K562 (cell line): ENCODE results near the gene DAZAP1. TPM values are rescaled to one million over a fixed set of nuclear protein-coding genes. Genes with fewer than 3 reads are reported as not detected.

Experiments
- BHLHE40 ChIP-seq: IDR thresholded peaks from 2 replicates; pipeline ENCODE4 v1.6.1; 2011; ENCODE audit warnings: low read length, improper control_type of control experiment
- CBX8 ChIP-seq: fragments of 200-600 bp; sonication (generic); IDR thresholded peaks from 2 replicates; pipeline ENCODE4 v1.6.1; 2012; ENCODE audit warnings: borderline replicate concordance, mixed run types, low read depth, mild to moderate bottlenecking, moderate library complexity, mixed read lengths, low read length, control low read depth, inconsistent platforms; ENCODE audit not compliant: poor library complexity, severe bottlenecking; ENCODE audit errors: extremely low read depth
- CHD2 ChIP-seq: IDR thresholded peaks from 2 replicates; pipeline ENCODE4 v1.6.1; 2011; ENCODE audit warnings: low read depth, low read length
- GABPA ChIP-seq: fragments of 200-800 bp; sonication (Bioruptor generic); conservative IDR thresholded peaks from 2 replicates; pipeline ENCODE4 v1.6.1; 2016; ENCODE audit warnings: low read depth, missing genetic modification characterization, missing compliant biosample characterization
- GATA2 ChIP-seq: sonication (generic); formaldehyde crosslinking; IDR thresholded peaks from 2 replicates; pipeline ENCODE4 v1.4.0; 2020; ENCODE audit warnings: mild to moderate bottlenecking, missing genetic modification reagents
- GTF2E2 ChIP-seq: fragments of 200-800 bp; sonication (Bioruptor generic); IDR thresholded peaks from 2 replicates; pipeline ENCODE4 v1.6.1; 2016; ENCODE audit warnings: missing genetic modification characterization, missing compliant biosample characterization
- GTF3C2 ChIP-seq: IDR thresholded peaks from 3 replicates; pipeline ENCODE4 v1.6.1; 2011; ENCODE audit warnings: borderline replicate concordance, mild to moderate bottlenecking, moderate library complexity; ENCODE audit not compliant: insufficient read length; ENCODE audit errors: extremely low read depth
- KAT2B ChIP-seq: IDR thresholded peaks from one replicate; pipeline ENCODE4 v1.6.1; 2012; ENCODE audit warnings: low read depth, mild to moderate bottlenecking, control low read depth, inconsistent platforms, low read length, moderate library complexity
- NFATC3 ChIP-seq: fragments of 450-650 bp; IDR thresholded peaks from 2 replicates; pipeline ENCODE4 v1.6.1; 2017; ENCODE audit warnings: mild to moderate bottlenecking
- PRMT5 ChIP-seq: sonication (generic); formaldehyde crosslinking; IDR thresholded peaks from 2 replicates; pipeline ENCODE4 v1.5.0; 2020; ENCODE audit warnings: missing genetic modification reagents
- RBM17 ChIP-seq: fragments of 200-400 bp; formaldehyde crosslinking; IDR thresholded peaks from 2 replicates; pipeline ENCODE4 v1.6.1; 2017; ENCODE audit warnings: low read depth, mild to moderate bottlenecking, low read length, borderline replicate concordance
- RFX7 ChIP-seq: fragments of 250-450 bp; sonication (Bioruptor Pico); IDR thresholded peaks from 2 replicates; pipeline ENCODE4 v1.5.1; 2021; ENCODE audit warnings: mild to moderate bottlenecking
- SAP30 ChIP-seq: fragments of 200-600 bp; sonication (generic); IDR thresholded peaks from 2 replicates; pipeline ENCODE4 v1.6.1; 2012; ENCODE audit warnings: borderline replicate concordance, low read depth, mild to moderate bottlenecking, moderate library complexity, low read length, control low read depth, inconsistent platforms; ENCODE audit not compliant: insufficient read depth, poor library complexity, severe bottlenecking
- SMAD1 ChIP-seq: fragments of 150-350 bp; IDR thresholded peaks from 2 replicates; pipeline ENCODE4 v1.6.1; 2014; ENCODE audit warnings: low read length, low read depth; ENCODE audit not compliant: partially characterized antibody
- TARDBP ChIP-seq: fragments of 450-650 bp; IDR thresholded peaks from 2 replicates; pipeline ENCODE4 v1.6.1; 2016
- ZBTB11 ChIP-seq, 3 experiments: fragments of 200-800 bp in 1 of 3; fragments of 250-450 bp in 1 of 3; fragments of 450-650 bp in 1 of 3; sonication (Bioruptor Pico) in 1 of 3; sonication (Bioruptor generic) in 1 of 3; formaldehyde crosslinking in 1 of 3; IDR thresholded peaks; 2 replicates each; pipeline versions ENCODE4 v1.6.1 to v1.8.0; 2016 to 2022; ENCODE audit warnings: mild to moderate bottlenecking in 2 of 3, missing genetic modification characterization in 2 of 3, missing compliant biosample characterization in 1 of 3, moderate library complexity in 1 of 3
- ZNF121 ChIP-seq: sonication (generic); formaldehyde crosslinking; conservative IDR thresholded peaks from 2 replicates; pipeline ENCODE4 v1.8.0; 2022; ENCODE audit warnings: missing genetic modification reagents
- ZNF124 ChIP-seq: sonication (generic); formaldehyde crosslinking; IDR thresholded peaks from 2 replicates; pipeline ENCODE4 v1.8.1; 2022; ENCODE audit warnings: missing genetic modification reagents
- ZNF184 ChIP-seq: sonication (generic); formaldehyde crosslinking; IDR thresholded peaks from 2 replicates; pipeline ENCODE4 v1.5.0; 2020; ENCODE audit warnings: missing genetic modification reagents
- ZNF311 ChIP-seq: fragments of 250-450 bp; sonication (Bioruptor Pico); IDR thresholded peaks from 2 replicates; pipeline ENCODE4 v1.4.0; 2020; ENCODE audit warnings: mild to moderate bottlenecking, moderate library complexity
- ZNF584 ChIP-seq: fragments of 200-800 bp; sonication (Bioruptor generic); IDR thresholded peaks from 2 replicates; pipeline ENCODE4 v1.6.1; 2016; ENCODE audit warnings: low read depth, mild to moderate bottlenecking, missing genetic modification characterization, missing compliant biosample characterization
- ZSCAN29 ChIP-seq: fragments of 450-650 bp; IDR thresholded peaks from 2 replicates; pipeline ENCODE4 v1.6.1; 2017
- polyA plus RNA-seq, 8 experiments: library from polyadenylated mRNA; depleted of rRNA in 4 of 8; stranded (reverse) in 5 of 8; unstranded in 3 of 8; fragments of >200 nt; fragmentation: Nextera tagmentation in 2 of 8; fragmentation: Illumina TruSeq in 1 of 8; extraction: Ambion mirVana in 2 of 8; extraction: Trizol in 1 of 8; gene quantifications; 2 replicates each; pipeline versions ENCODE4 v1.2.1 to v1.2.3, GENCODE V29; 2011 to 2014; ENCODE audit warnings: inconsistent platforms in 1 of 8, missing spikeins in 1 of 8
- total RNA-seq, 7 experiments: library from RNA; depleted of rRNA in 6 of 7; stranded (reverse); fragments of >200 nt in 6 of 7; fragmentation: Illumina TruSeq in 2 of 7; extraction: Trizol in 2 of 7; gene quantifications; 2 replicates each; pipeline versions ENCODE4 v1.2.1 to v1.2.3, GENCODE V29; 2011 to 2021; ENCODE audit warnings: low replicate concordance in 1 of 7

Gene DAZAP1
- total and polyA plus RNA-seq, 9 of the 15 experiments (the other 6 are each of a cell fraction or from before 2014, with no cell fraction given), result 10.8 to 289 (median 142) TPM

DNA sequence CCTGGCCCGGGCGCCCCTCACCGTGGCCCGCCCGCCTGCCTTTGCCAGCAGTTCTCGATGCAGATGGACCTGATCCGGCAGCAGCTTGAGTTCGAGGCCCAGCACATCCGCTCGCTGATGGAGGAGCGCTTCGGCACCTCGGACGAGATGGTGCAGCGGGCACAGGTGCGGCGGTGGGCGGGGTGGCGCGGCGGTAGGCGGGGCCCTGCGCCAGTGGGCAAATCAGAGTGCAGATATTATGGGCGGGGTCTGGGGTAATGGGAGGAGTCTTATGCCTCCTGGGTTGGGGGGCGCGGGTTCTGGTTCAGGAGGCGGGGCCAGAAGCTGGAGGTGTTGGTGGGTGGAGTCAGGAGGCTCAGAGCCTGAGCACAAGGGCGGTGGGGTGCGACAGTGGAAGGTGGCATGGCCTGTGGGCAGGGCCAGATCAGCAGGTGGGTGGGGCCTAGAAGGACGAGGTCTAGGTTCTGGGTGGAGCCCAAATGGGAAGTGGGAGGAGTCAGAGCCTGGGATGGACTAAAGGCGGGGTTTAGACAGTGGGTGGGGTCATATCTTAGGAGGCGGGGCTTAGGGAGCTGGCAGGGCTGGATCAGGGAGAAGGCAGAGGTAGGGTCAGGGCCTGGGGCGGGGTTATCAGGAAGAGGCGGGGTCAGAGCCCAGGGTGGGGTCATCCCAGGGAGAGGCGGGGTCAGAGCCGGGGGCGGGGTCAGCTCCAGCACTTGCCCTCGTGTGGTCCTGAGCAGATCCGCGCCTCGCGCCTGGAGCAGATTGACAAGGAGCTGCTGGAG, 48.1 kb downstream of the DAZAP1 start (continued):
- TF ChIP-seq SAP30 (no peak), CHD2 (no peak), CBX8 (no peak), ZNF311 (CRISPR knock-in tag) (no peak), ZBTB11 (CRISPR knock-in tag; IDR thresholded peaks at IDR 0.05) (no peak), GATA2 (no peak), RFX7 (CRISPR knock-in tag) (no peak), RBM17 (no peak), NFATC3 (no peak), SMAD1 (no peak), PRMT5 (no peak), BHLHE40 (no peak), ZSCAN29 (no peak), GABPA (tag) (no peak), GTF2E2 (tag) (no peak), GTF3C2 (no peak), ZNF121 (no peak), TARDBP (no peak), ZNF184 (CRISPR knock-in tag) (no peak), KAT2B (no peak), ZNF124 (CRISPR knock-in tag) (no peak), ZNF584 (no peak)
